Measurements from ENCODE around the gene KRT6A. TPM values are rescaled to one million over a fixed set of nuclear protein-coding genes. Genes with fewer than 3 reads are reported as not detected.

Gene KRT6A
- total RNA-seq, 1 experiment from 2014 or later: 55.9 TPM

- Histone ChIP-seq H3K9me3 (ENCODE audit: insufficient read depth, low read depth) (no peaks in the 10 kb centered on the region), H4K20me1 (ENCODE audit: insufficient read depth) (no peaks in the 10 kb centered on the region), H3K9me2 (ENCODE audit: insufficient read depth) (no peaks in the 10 kb centered on the region), H3K4me3 (no peak overlapping the region), H2AFZ (no peak overlapping the region), H3K27me3 (ENCODE audit: insufficient read depth, low read depth) (no peaks in the 10 kb centered on the region), H3K4me1 (replicated peaks; ENCODE audit: insufficient read depth) (peaks cover 43% of the 10 kb centered on the region), H3F3A (ENCODE audit: insufficient read depth, low read depth) (peaks cover 40% of the 10 kb centered on the region), H3K36me3 (ENCODE audit: low read depth) (no peaks in the 10 kb centered on the region), H3K27ac (no peak overlapping the region), H3K79me2 (ENCODE audit: low read depth) (no peaks in the 10 kb centered on the region), H3K4me2 (no peak overlapping the region)
- intact Hi-C loops (cut with micrococcal nuclease; ENCODE audit: unreplicated experiment): no loop called here
- POLR2A ChIA-PET (ENCODE audit: unreplicated experiment): no interaction called here
- DNase-seq: no peak
- BruUV-seq (replicated peaks): no TSS peak
- TF ChIP-seq CTCF (conservative IDR thresholded peaks at IDR 0.05) (no peak), EZH2 (IDR thresholded peaks at IDR 0.05; ENCODE audit: low read depth) (no peak)
- CTCF ChIA-PET: no interaction called here
These were observed 47.2 kb downstream of the KRT6A start for GRCh38 chr12:52445876-52446275.

- Histone ChIP-seq H3K4me2 (no peak overlapping the region), H3K9me3 (ENCODE audit: insufficient read depth, low read depth) (no peaks in the 10 kb centered on the region), H3K36me3 (ENCODE audit: low read depth) (no peaks in the 10 kb centered on the region), H3K9me2 (ENCODE audit: insufficient read depth) (no peaks in the 10 kb centered on the region), H3K4me3 (no peak overlapping the region), H3F3A (ENCODE audit: insufficient read depth, low read depth) (peaks cover 49% of the 10 kb centered on the region), H3K79me2 (ENCODE audit: low read depth) (no peaks in the 10 kb centered on the region), H3K27me3 (ENCODE audit: insufficient read depth, low read depth) (no peaks in the 10 kb centered on the region), H2AFZ (no peak overlapping the region), H4K20me1 (ENCODE audit: insufficient read depth) (no peaks in the 10 kb centered on the region), H3K27ac (peak overlapping the region; percentile 28; the same call in 1 of the 2 replicates), H3K4me1 (replicated peaks; ENCODE audit: insufficient read depth) (peaks cover 53% of the 10 kb centered on the region)
- DNase-seq: peak in 1 of 2 experiments; percentile 67
- POLR2A ChIA-PET (ENCODE audit: unreplicated experiment): interaction anchor here (0.6 to 0.7 kb wide), 3 partner anchors 50 to 429 kb away, joined by 3 to 9 read pairs (median 6); no protein-coding TSS in a partner anchor
- TF ChIP-seq CTCF (conservative IDR thresholded peaks at IDR 0.05) (no peak), EZH2 (IDR thresholded peaks at IDR 0.05; ENCODE audit: low read depth) (no peak)
- BruUV-seq (replicated peaks): no TSS peak
- intact Hi-C loops (cut with micrococcal nuclease; ENCODE audit: unreplicated experiment): loop anchor here (5.0 kb wide), 2 partner anchors 48 to 298 kb away; no protein-coding TSS in a partner anchor
- CTCF ChIA-PET: no interaction called here
These were observed 48.1 kb downstream of the KRT6A start for GRCh38 chr12:52444647-52445595.

DNA sequence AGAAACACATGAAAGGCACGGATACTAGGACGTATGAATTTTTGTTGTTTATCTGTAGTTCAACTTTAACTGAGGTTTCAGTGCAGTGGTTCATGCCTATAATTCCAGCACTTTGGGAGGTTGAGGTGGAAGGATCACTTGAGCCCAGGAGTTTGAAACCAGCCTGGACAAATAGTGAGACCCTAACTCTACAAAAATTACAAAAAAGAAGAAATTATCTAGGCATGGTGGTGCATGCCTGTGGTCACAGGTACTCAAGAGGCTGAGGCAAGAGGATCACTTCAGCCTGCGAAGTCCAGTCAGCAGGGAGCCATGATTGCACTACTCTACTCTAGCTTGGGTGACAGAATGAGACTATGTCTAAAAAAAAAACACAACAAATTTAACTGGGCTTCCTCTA lies 49.1 kb downstream of the KRT6A start:
- no peaks in the 10 kb centered on the region for H3K79me2 ChIP-seq (ENCODE audit: low read depth)
- no peaks in the 10 kb centered on the region for H3K9me2 ChIP-seq (ENCODE audit: insufficient read depth)
- H3K27ac ChIP-seq: peak overlapping the region; percentile 97
- ChIA-PET CTCF (no interaction called here), POLR2A (ENCODE audit: unreplicated experiment) (interaction anchor here (0.6 kb wide), 1 partner anchor 430 kb away, joined by 9 read pairs; no protein-coding TSS in a partner anchor)
- no peak for TF ChIP-seq EZH2 (IDR thresholded peaks at IDR 0.05; ENCODE audit: low read depth)
- no peak for TF ChIP-seq CTCF (conservative IDR thresholded peaks at IDR 0.05)
- no peak for DNase-seq
- no TSS peak for BruUV-seq (replicated peaks)
- H3K9me3 ChIP-seq (ENCODE audit: insufficient read depth, low read depth): no peaks in the 10 kb centered on the region
- peaks cover 63% of the 10 kb centered on the region for H3K4me1 ChIP-seq (replicated peaks; ENCODE audit: insufficient read depth)
- no peak overlapping the region for H2AFZ ChIP-seq
- H3F3A ChIP-seq (ENCODE audit: insufficient read depth, low read depth): peaks cover 52% of the 10 kb centered on the region
- H3K4me2 ChIP-seq: no peak overlapping the region
- intact Hi-C loops (cut with micrococcal nuclease; ENCODE audit: unreplicated experiment): loop anchor here (2.0 to 5.0 kb wide), 3 partner anchors 47 to 297 kb away; no protein-coding TSS in a partner anchor
- H3K4me3 ChIP-seq: no peak overlapping the region
- H3K36me3 ChIP-seq (ENCODE audit: low read depth): no peaks in the 10 kb centered on the region
- no peaks in the 10 kb centered on the region for H4K20me1 ChIP-seq (ENCODE audit: insufficient read depth)
- no peaks in the 10 kb centered on the region for H3K27me3 ChIP-seq (ENCODE audit: insufficient read depth, low read depth)

All from PC-9 (cell line).